ENCODE results near the gene ADAM10.

ADAM10 gene

DNA sequence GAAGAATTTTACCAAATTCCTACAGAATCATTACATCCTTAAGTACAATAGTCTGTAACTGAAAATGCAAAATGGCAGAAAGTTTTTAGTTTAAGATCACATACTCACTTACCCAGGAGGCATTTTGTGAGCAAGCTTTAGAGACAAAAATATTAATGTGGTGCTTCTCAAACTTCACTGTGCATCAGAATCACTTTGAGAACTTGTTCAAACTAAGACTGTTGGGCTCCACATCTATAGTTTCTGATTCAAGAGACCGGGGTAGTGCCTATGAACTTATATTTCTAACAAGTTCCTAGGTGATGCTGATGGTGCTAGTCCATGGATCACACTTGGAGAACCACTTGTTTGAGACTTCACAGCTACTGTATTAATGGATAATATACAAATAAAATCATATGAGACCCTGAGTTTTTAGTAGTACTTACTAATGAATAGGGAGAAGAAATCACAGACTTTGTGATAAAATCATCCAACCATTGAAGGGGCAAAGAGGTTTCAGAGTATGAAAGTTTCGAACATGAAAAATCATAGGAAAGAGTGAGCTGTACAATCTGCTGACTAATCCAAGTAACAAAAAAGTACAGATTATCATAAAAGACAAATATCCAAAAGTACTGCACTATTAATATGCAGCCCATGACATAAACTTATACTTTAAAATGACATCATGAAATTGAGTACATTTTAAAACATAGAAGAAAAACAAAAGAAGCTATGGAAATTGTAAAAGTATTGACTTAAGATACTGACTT, 110.3 kb downstream of the ADAM10 start:
- H3K27ac ChIP-seq (ENCODE audit: extremely low read depth, low read depth, low read length), result no peak overlapping the region
- ChIA-PET POLR2A (no interaction called here), CTCF (interaction anchor here (0.7 kb wide), 1 partner anchor 134 kb away, joined by 3 read pairs; no protein-coding TSS in a partner anchor)
- H3K9me3 ChIP-seq (ENCODE audit: control insufficient read depth, insufficient read depth, low read depth, low read length), result no peaks in the 10 kb centered on the region
- no peaks in the 10 kb centered on the region for H3K4me1 ChIP-seq (ENCODE audit: control insufficient read depth, insufficient read depth, low read length)
- H3K4me3 ChIP-seq (ENCODE audit: low read depth, low read length), result no peak overlapping the region
- H3K36me3 ChIP-seq (ENCODE audit: control insufficient read depth in 2 of 2, insufficient read depth in 1 of 2, low read length in 2 of 2), result peaks cover 3 to 19% of the 10 kb centered on the region in 2 experiments; a peak in 2 of 3 replicates
- TF ChIP-seq, protein P1, sequence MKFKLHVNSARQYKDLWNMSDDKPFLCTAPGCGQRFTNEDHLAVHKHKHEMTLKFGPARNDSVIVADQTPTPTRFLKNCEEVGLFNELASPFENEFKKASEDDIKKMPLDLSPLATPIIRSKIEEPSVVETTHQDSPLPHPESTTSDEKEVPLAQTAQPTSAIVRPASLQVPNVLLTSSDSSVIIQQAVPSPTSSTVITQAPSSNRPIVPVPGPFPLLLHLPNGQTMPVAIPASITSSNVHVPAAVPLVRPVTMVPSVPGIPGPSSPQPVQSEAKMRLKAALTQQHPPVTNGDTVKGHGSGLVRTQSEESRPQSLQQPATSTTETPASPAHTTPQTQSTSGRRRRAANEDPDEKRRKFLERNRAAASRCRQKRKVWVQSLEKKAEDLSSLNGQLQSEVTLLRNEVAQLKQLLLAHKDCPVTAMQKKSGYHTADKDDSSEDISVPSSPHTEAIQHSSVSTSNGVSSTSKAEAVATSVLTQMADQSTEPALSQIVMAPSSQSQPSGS (tag by site-specific recombination; IDR thresholded peaks at IDR 0.05; ENCODE audit: low read depth), result 0 out of 2 replicates have a peak, but pooled peaks have one; percentile 8
- TF ChIP-seq ZNF830 (tag by site-specific recombination; IDR thresholded peaks at IDR 0.05; ENCODE audit: low read depth) (no peak), ZNF560 (tag by site-specific recombination; IDR thresholded peaks at IDR 0.05; ENCODE audit: borderline replicate concordance) (no peak)

DNA sequence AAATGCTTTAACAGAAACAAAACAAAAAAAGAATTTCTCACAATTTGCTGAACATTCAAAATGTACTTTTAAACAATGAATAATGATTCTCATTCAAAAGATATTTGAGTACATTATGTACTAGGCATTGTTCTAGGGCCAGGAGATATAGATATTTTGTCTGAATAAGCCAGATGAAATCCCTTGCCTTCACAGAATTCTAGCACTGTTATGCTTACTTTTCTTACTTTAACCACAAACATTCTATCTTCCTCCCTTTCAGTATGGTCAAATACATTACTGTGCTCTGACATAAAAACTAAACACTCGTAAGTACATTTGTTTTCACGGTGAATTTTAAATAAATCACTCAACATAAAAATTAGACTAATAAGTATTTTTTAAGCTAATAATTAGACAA, 116.7 kb downstream of the ADAM10 start:
- Histone ChIP-seq H3K4me1 (ENCODE audit: control insufficient read depth, insufficient read depth, low read length) (no peaks in the 10 kb centered on the region), H3K4me3 (ENCODE audit: low read depth, low read length) (no peak overlapping the region), H3K27ac (ENCODE audit: extremely low read depth, low read depth, low read length) (no peak overlapping the region), H3K9me3 (ENCODE audit: control insufficient read depth, insufficient read depth, low read depth, low read length) (no peaks in the 10 kb centered on the region), H3K36me3 (ENCODE audit: control insufficient read depth in 2 of 2, insufficient read depth in 1 of 2, low read length in 2 of 2) (peaks cover 3 to 7% of the 10 kb centered on the region in 2 experiments; a peak in 2 of 3 replicates)
- ChIA-PET CTCF (no interaction called here), POLR2A (no interaction called here)
- TF ChIP-seq ZNF391 (tag by site-specific recombination; IDR thresholded peaks at IDR 0.05; ENCODE audit: borderline replicate concordance, low read depth) (no peak), ZNF292 (tag by site-specific recombination; IDR thresholded peaks at IDR 0.05; ENCODE audit: borderline replicate concordance, low read depth) (no peak), ZNF202 (tag by site-specific recombination; IDR thresholded peaks at IDR 0.05; ENCODE audit: borderline replicate concordance) (no peak), ZNF501 (tag by site-specific recombination; IDR thresholded peaks at IDR 0.05) (no peak), GLI4 (tag by site-specific recombination; IDR thresholded peaks at IDR 0.05) (no peak), ZNF112 (tag by site-specific recombination; IDR thresholded peaks at IDR 0.05) (no peak), ZNF274 (IDR thresholded peaks at IDR 0.05; ENCODE audit: low read length) (no peak), ZNF274 (tag by site-specific recombination; IDR thresholded peaks at IDR 0.05; ENCODE audit: borderline replicate concordance) (no peak)
- TF ChIP-seq, protein P2, sequence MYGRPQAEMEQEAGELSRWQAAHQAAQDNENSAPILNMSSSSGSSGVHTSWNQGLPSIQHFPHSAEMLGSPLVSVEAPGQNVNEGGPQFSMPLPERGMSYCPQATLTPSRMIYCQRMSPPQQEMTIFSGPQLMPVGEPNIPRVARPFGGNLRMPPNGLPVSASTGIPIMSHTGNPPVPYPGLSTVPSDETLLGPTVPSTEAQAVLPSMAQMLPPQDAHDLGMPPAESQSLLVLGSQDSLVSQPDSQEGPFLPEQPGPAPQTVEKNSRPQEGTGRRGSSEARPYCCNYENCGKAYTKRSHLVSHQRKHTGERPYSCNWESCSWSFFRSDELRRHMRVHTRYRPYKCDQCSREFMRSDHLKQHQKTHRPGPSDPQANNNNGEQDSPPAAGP (tag by site-specific recombination; IDR thresholded peaks at IDR 0.05), result no peak

DNA sequence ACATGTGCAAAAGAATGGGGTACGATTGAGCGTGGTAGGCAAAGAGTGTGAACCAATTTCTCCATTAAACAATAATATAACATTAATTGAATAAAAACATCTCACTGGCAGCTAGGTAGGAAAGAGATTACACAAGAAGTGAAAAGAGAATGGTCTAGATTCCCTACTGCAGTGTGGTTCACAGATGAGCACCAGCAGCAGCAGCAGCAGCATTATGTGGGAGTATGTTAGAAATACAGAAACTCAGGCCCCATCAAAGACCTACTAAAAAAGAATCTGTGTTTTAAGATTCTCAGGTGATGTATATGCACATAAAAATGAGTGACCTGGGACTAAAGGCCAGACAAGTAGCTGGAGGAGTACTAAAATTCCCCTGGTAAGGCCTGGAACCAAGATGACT, 118.2 kb downstream of the ADAM10 start:
- H3K36me3 ChIP-seq (ENCODE audit: control insufficient read depth in 2 of 2, insufficient read depth in 1 of 2, low read length in 2 of 2), result peaks cover 3 to 13% of the 10 kb centered on the region in 2 experiments; a peak in 2 of 3 replicates
- CTCF ChIA-PET, result no interaction called here
- no peaks in the 10 kb centered on the region for H3K9me3 ChIP-seq (ENCODE audit: control insufficient read depth, insufficient read depth, low read depth, low read length)
- no peak overlapping the region for H3K27ac ChIP-seq (ENCODE audit: extremely low read depth, low read depth, low read length)
- POLR2A ChIA-PET, result interaction anchor here (0.6 kb wide), 1 partner anchor 1234 kb away, joined by 3 read pairs; no protein-coding TSS in a partner anchor
- H3K4me3 ChIP-seq (ENCODE audit: low read depth, low read length), result no peak overlapping the region
- H3K4me1 ChIP-seq (ENCODE audit: control insufficient read depth, insufficient read depth, low read length), result no peaks in the 10 kb centered on the region
- TF ChIP-seq ZNF10 (tag by site-specific recombination; IDR thresholded peaks at IDR 0.05) (no peak), EGR2 (tag by site-specific recombination; IDR thresholded peaks at IDR 0.05; ENCODE audit: low read depth) (no peak), BCL11A (tag by site-specific recombination; IDR thresholded peaks at IDR 0.05; ENCODE audit: low read depth) (no peak), ZNF837 (tag by site-specific recombination; IDR thresholded peaks at IDR 0.05) (no peak), KLF7 (tag by site-specific recombination; IDR thresholded peaks at IDR 0.05; ENCODE audit: borderline replicate concordance) (no peak), YY1 (tag by site-specific recombination; IDR thresholded peaks at IDR 0.05) (no peak), HOXA7 (CRISPR knock-in tag; IDR thresholded peaks at IDR 0.05; ENCODE audit: borderline replicate concordance) (no peak), TCF7L2 (IDR thresholded peaks at IDR 0.05; ENCODE audit: borderline replicate concordance, low read depth, low read length) (no peak), ZNF221 (tag by site-specific recombination; IDR thresholded peaks at IDR 0.05; ENCODE audit: borderline replicate concordance) (no peak), ZNF302 (tag by site-specific recombination; IDR thresholded peaks at IDR 0.05; ENCODE audit: low read depth) (no peak), ZFP69B (tag by site-specific recombination; IDR thresholded peaks at IDR 0.05) (no peak)
- TF ChIP-seq, protein P3, sequence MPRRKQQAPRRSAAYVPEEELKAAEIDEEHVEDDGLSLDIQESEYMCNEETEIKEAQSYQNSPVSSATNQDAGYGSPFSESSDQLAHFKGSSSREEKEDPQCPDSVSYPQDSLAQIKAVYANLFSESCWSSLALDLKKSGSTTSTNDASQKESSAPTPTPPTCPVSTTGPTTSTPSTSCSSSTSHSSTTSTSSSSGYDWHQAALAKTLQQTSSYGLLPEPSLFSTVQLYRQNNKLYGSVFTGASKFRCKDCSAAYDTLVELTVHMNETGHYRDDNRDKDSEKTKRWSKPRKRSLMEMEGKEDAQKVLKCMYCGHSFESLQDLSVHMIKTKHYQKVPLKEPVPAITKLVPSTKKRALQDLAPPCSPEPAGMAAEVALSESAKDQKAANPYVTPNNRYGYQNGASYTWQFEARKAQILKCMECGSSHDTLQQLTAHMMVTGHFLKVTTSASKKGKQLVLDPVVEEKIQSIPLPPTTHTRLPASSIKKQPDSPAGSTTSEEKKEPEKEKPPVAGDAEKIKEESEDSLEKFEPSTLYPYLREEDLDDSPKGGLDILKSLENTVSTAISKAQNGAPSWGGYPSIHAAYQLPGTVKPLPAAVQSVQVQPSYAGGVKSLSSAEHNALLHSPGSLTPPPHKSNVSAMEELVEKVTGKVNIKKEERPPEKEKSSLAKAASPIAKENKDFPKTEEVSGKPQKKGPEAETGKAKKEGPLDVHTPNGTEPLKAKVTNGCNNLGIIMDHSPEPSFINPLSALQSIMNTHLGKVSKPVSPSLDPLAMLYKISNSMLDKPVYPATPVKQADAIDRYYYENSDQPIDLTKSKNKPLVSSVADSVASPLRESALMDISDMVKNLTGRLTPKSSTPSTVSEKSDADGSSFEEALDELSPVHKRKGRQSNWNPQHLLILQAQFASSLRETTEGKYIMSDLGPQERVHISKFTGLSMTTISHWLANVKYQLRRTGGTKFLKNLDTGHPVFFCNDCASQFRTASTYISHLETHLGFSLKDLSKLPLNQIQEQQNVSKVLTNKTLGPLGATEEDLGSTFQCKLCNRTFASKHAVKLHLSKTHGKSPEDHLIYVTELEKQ (tag by site-specific recombination; IDR thresholded peaks at IDR 0.05; ENCODE audit: borderline replicate concordance), result no peak

Data from HEK293 (cell line).